Brain microvascular endothelial cell (primary cell): ENCODE measurements around the gene ACOX3.
A peak's percentile ranks its signal among the peaks of the same experiment; 100 is the strongest.
"Not testable (repeated sequence)": the region's sequence is repeated elsewhere in the genome, so short reads cannot be mapped to it uniquely, and the experiment has no call there.

ENCODE experiments used
- DNase-seq: peaks from one replicate; pipeline ENCODE4 v3.0.0-alpha.2; 2020
- H3K27ac ChIP-seq: fragments of 250-450 bp; sonication (Bioruptor Pico); 2 replicates; pipeline ENCODE4 v1.5.1; 2020; ENCODE audit warnings: mild to moderate bottlenecking, moderate library complexity
- H3K27me3 ChIP-seq: fragments of 250-450 bp; sonication (Bioruptor Pico); replicated peaks from 2 replicates; pipeline ENCODE4 v1.5.1; 2020; ENCODE audit warnings: mild to moderate bottlenecking
- H3K36me3 ChIP-seq: fragments of 250-450 bp; sonication (Bioruptor Pico); replicated peaks from 2 replicates; pipeline ENCODE4 v1.5.1; 2020; ENCODE audit warnings: mild to moderate bottlenecking
- H3K4me3 ChIP-seq: 2 replicates; pipeline ENCODE4 v1.5.1; 2011; ENCODE audit warnings: low read depth, mild to moderate bottlenecking, control low read depth, low read length, moderate library complexity
- CTCF ChIP-seq: IDR thresholded peaks from 2 replicates; pipeline ENCODE4 v1.5.1; 2011; ENCODE audit warnings: low read depth, mild to moderate bottlenecking, moderate library complexity, low read length, control low read depth, inconsistent platforms; ENCODE audit errors: missing control alignments
- in situ Hi-C: cut with HindIII; loops from 2 replicates; pipeline ENCODE4 v1.10.0; 2017; ENCODE audit warnings: low sequenced_read_pairs, low pct_ligation_motif_present

Gene ACOX3

GRCh38 chr4:8352368-8353157 is 88.0 kb downstream of the ACOX3 start:
- in situ Hi-C loops: no loop called here
- H3K27me3 ChIP-seq: no peaks in the 10 kb centered on the region
- H3K27ac ChIP-seq: no peak overlapping the region

DNA sequence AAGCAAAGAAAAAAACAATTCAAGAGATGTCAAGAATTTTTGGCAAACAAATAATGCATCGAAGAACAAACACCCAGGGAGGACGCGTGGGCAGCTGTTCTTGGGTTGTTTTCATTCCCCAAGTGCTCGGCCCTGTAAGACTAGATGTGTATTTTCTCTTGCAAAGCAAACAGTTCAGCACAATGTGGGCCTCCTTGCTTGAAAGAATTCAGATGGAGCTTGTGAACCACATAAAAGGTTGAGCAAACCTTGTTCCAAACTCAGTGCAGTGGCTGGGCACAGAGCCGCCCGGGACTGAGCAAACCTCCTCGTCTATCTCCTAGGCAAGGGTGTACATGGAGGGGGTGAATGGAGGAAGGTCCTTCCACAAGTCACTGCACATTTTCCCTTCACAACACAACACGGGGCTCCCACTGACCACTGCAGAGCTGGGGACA is 88.6 kb downstream of the ACOX3 start:
- no peak overlapping the region for H3K4me3 ChIP-seq
- DNase-seq: peak; percentile 9

More at GRCh38 chr4:8352368-8353157, 88.0 kb downstream of the ACOX3 start:
- TF ChIP-seq CTCF: no peak
- no peaks in the 10 kb centered on the region for H3K36me3 ChIP-seq
- H3K4me3 ChIP-seq: no peak overlapping the region
- no peak for DNase-seq

DNA sequence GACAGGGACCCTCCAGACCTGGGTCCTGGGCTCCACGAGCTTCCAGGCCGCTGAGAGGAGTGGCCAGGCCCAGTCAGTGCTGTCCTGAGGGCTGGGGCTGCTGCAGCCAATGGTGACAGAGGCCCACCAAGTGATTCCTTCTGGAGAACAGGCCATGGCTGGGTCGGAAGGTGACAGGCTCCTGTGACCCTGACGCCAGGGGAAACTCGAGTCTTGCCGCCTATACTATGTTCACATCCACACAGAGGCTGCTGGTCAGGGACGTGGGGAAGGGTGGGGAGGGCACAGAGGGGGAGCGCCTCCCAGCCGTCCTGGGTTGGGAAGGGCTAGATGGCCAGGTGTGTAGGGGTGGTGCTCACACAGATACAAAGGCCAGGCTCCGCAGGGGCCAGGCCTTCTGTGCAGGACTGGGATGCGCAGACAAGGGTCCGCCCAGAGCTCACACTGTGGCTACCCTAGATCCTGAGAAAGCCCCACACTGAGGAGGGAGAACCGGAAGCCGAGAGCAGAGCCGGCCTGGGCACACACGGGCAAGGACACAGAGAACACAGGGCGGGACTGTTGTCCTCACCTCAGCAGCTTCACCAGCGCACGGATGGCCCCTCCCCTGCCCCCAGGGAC is 89.6 kb downstream of the ACOX3 start:
- DNase-seq: no peak
- H3K36me3 ChIP-seq: no peaks in the 10 kb centered on the region
- H3K27me3 ChIP-seq: no peaks in the 10 kb centered on the region
- in situ Hi-C loops: no loop called here
- no peak for TF ChIP-seq CTCF
- H3K27ac ChIP-seq: no peak overlapping the region
- H3K4me3 ChIP-seq: no peak overlapping the region

More for the DNA sequence above, 88.6 kb downstream of the ACOX3 start:
- no peak overlapping the region for H3K27ac ChIP-seq
- in situ Hi-C loops: no loop called here
- H3K27me3 ChIP-seq: no peaks in the 10 kb centered on the region
- TF ChIP-seq CTCF: no peak
- no peaks in the 10 kb centered on the region for H3K36me3 ChIP-seq

DNA sequence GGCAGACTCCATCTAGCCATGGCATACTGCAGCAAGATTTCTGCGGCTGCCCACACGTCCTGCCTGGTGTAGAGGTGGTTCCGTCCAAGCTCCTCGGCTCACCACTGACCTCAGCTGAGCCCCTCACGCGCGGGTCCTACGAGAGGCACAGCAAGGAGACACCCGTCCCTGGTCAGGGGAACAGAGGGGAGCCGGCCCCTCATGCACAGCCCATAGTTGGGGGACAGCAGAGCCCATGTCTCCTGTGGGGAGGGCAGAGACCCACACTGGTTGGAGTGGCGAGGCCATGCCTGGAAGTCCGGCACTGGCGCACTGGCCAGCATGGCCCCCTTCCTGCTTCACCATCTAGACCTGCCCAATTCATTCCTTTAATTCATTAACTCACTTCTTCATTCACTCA is 90.2 kb downstream of the ACOX3 start:
- Histone ChIP-seq H3K36me3 (no peaks in the 10 kb centered on the region), H3K27me3 (no peaks in the 10 kb centered on the region), H3K27ac (no peak overlapping the region), H3K4me3 (no peak overlapping the region)
- in situ Hi-C loops: no loop called here
- DNase-seq: no peak
- TF ChIP-seq CTCF: no peak

DNA sequence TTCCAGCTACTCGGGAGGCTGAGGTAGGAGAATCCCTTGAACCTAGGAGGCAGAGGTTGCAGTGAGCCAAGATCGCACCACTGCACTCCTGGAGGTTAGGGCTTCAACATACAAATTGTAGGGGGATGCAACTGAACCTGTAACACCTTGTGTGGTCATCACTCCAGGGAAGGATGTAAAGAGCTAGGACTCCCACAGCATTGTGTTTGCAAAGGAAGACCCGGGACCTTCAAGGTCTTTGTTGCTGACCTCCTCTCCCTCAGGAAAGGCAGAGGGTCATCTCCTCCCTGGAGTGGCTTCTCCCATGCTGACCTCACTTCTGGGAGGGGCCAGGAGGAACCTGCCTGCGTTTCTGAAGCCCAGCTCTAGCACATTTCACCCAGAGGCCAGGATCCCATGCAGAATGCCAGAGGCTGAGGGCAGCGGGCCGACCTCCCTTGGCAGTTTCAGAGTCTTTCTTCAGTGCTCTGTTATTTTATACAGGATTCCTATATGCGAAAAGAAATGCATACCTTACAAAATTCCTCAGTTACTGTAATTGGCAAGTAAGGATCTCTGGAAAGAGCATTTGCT is 90.8 kb downstream of the ACOX3 start:
- in situ Hi-C loops: no loop called here
- no peaks in the 10 kb centered on the region for H3K36me3 ChIP-seq
- TF ChIP-seq CTCF: no peak
- no peak for DNase-seq
- no peak overlapping the region for H3K4me3 ChIP-seq
- H3K27ac ChIP-seq: no peak overlapping the region
- no peaks in the 10 kb centered on the region for H3K27me3 ChIP-seq

DNA sequence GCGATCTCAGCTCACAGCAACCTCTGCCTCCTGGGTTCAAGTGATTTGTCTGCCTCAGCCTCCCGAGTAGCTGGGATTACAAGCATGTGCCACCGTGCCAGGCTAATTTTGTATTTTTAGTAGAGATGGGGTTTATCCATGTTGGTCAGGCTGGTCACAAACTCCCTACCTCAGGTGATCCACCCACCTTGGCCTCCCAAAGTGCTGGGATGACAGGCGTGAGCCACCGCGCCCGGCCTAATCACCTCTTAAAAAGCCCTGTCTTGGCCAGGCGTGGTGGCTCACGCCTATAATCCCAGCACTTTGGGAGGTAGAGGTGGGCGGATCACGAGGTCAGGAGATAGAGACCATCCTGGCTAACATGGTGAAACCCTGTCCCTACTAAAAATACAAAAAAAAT is 91.3 kb downstream of the ACOX3 start:
- H3K27ac ChIP-seq, H3K36me3 ChIP-seq, in situ Hi-C loops, H3K27me3 ChIP-seq, H3K4me3 ChIP-seq, DNase-seq: not testable (repeated sequence)
